ENCODE results near the gene UTY.

The UTY gene

GRCh38 chrY:13415556-13415955 is 64.3 kb downstream of the UTY start:
- no peak for DNase-seq (ENCODE audit: low read depth)

GRCh38 chrY:13398876-13399275 is 81.0 kb downstream of the UTY start:
- no peak for DNase-seq (ENCODE audit: low read depth)

- DNase-seq (ENCODE audit: low read depth): no peak
Observed at GRCh38 chrY:13381110-13381683, 98.6 kb downstream of the UTY start.

GRCh38 chrY:13370868-13371800 is 108.7 kb downstream of the UTY start:
- DNase-seq (ENCODE audit: low read depth): no peak

- DNase-seq (ENCODE audit: low read depth): no peak
Observed at GRCh38 chrY:13370245-13370644, 109.6 kb downstream of the UTY start.

- DNase-seq (ENCODE audit: low read depth): no peak
Observed at GRCh38 chrY:13368513-13368845, 111.4 kb downstream of the UTY start.

- no peak for DNase-seq (ENCODE audit: low read depth)
Observed at GRCh38 chrY:13363641-13364040, 116.2 kb downstream of the UTY start.

GRCh38 chrY:13362662-13363061 is 117.2 kb downstream of the UTY start:
- DNase-seq (ENCODE audit: low read depth): no peak

GRCh38 chrY:13361656-13362636 is 117.9 kb downstream of the UTY start:
- DNase-seq (ENCODE audit: low read depth): peak; percentile 49

- DNase-seq (ENCODE audit: low read depth): peak; percentile 34
Observed at GRCh38 chrY:13351443-13351842, 128.4 kb downstream of the UTY start.

- DNase-seq (ENCODE audit: low read depth): no peak
Observed at GRCh38 chrY:13347106-13347505, 132.7 kb downstream of the UTY start.

GRCh38 chrY:13345549-13345948 is 134.3 kb downstream of the UTY start:
- no peak for DNase-seq (ENCODE audit: low read depth)

GRCh38 chrY:13343307-13343946 is 136.4 kb downstream of the UTY start:
- peak; percentile 5 for DNase-seq (ENCODE audit: low read depth)

- DNase-seq (ENCODE audit: low read depth): no peak
Observed at GRCh38 chrY:13339939-13340338, 139.9 kb downstream of the UTY start.

GRCh38 chrY:13339381-13339780 is 140.5 kb downstream of the UTY start:
- no peak for DNase-seq (ENCODE audit: low read depth)

- no peak for DNase-seq (ENCODE audit: low read depth)
Observed at GRCh38 chrY:13338711-13339110, 141.1 kb downstream of the UTY start.

- no peak for DNase-seq (ENCODE audit: low read depth)
Observed at GRCh38 chrY:13337934-13338333, 141.9 kb downstream of the UTY start.

- DNase-seq (ENCODE audit: low read depth): no peak
Observed at GRCh38 chrY:13333791-13334190, 146.0 kb downstream of the UTY start.

- DNase-seq (ENCODE audit: low read depth): no peak
Observed at GRCh38 chrY:13330651-13331050, 149.2 kb downstream of the UTY start.

- no peak for DNase-seq (ENCODE audit: low read depth)
Observed at GRCh38 chrY:13312966-13313365, 166.9 kb downstream of the UTY start.

GRCh38 chrY:13307959-13308358 is 171.9 kb downstream of the UTY start:
- DNase-seq (ENCODE audit: low read depth): peak; percentile 7

GRCh38 chrY:13300795-13301194 is 179.0 kb downstream of the UTY start:
- DNase-seq (ENCODE audit: low read depth): no peak
